ENCODE results near the gene IKZF3. TPM values are rescaled to one million over a fixed set of nuclear protein-coding genes. Genes with fewer than 3 reads are reported as not detected.

Gene IKZF3
- total RNA-seq, 1 experiment from 2014 or later: 0.22 TPM

DNA sequence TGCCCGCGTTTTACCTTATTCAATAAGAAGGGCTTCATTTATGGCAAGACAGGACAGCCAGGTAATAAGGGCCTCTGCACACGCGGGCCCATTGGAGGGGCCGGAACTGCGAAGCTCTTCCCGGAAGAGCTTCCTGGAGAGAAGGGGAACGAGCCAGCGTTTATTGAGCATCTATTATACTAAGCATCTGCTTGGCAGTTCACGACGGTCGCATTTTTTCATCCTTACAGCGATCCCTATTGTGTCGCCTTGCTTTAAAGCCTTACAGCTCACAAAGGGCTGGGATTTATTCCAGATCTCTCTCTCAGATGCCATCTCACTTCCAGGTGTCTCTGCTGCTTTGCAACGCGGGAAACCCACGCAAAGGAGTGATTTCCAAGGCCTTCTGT is 4.4 kb upstream of the IKZF3 start:
- Histone ChIP-seq H3K14ac (ENCODE audit: insufficient read depth, low read length) (no peak overlapping the region), H3K56ac (ENCODE audit: insufficient read length, low read depth, low read length) (no peak overlapping the region), H2BK15ac (ENCODE audit: low read depth, low read length) (no peak overlapping the region), H4K91ac (ENCODE audit: insufficient read length, low read depth, low read length) (no peak overlapping the region), H3K18ac (ENCODE audit: insufficient read length, low read depth, low read length) (no peak overlapping the region), H4K8ac (replicated peaks; ENCODE audit: insufficient read length, low read depth, low read length) (no peak overlapping the region), H3K79me1 (ENCODE audit: insufficient read depth, low read depth, low read length, poor library complexity, severe bottlenecking) (no peaks in the 10 kb centered on the region), H3K9ac (ENCODE audit: extremely low read depth, insufficient read length, low read length) (no peak overlapping the region), H3K9me3 (ENCODE audit: control insufficient read depth, low read depth, low read length) (no peaks in the 10 kb centered on the region), H2BK12ac (ENCODE audit: insufficient read length, low read depth, low read length) (no peak overlapping the region), H3K23ac (ENCODE audit: insufficient read length, low read depth, low read length) (no peak overlapping the region), H2BK5ac (ENCODE audit: insufficient read length, low read length) (no peak overlapping the region), H3K4me2 (ENCODE audit: insufficient read depth, insufficient read length, low read length) (no peak overlapping the region), H4K20me1 (ENCODE audit: control insufficient read depth, insufficient read depth, insufficient read length) (no peaks in the 10 kb centered on the region), H3K4me1 (ENCODE audit: insufficient read depth, low read length) (no peaks in the 10 kb centered on the region), H4K5ac (ENCODE audit: insufficient read length, low read depth, low read length) (no peak overlapping the region), H2AFZ (ENCODE audit: low read length) (no peak overlapping the region), H3K79me2 (ENCODE audit: insufficient read depth, low read length) (no peaks in the 10 kb centered on the region), H2BK20ac (ENCODE audit: low read depth, low read length, poor library complexity, severe bottlenecking) (no peak overlapping the region), H3K4ac (ENCODE audit: low read depth, low read length) (no peak overlapping the region), H3T11ph (ENCODE audit: low read length) (no peak overlapping the region), H3K27me3 (ENCODE audit: insufficient read depth, low read length) (peaks cover 12% of the 10 kb centered on the region; the same call in 1 of the 2 replicates), H3K27ac (ENCODE audit: insufficient read length, low read depth, low read length) (no peak overlapping the region), H3K23me2 (ENCODE audit: insufficient read length, low read depth, low read length, poor library complexity, severe bottlenecking) (no peaks in the 10 kb centered on the region), H2AK5ac (ENCODE audit: insufficient read length, low read length) (no peak overlapping the region), H2BK120ac (ENCODE audit: low read depth, low read length, poor library complexity, severe bottlenecking) (no peak overlapping the region)
- Mint-ChIP-seq H3K36me3 (ENCODE audit: insufficient read depth in 1 of 3, low read depth in 3 of 3) (no peaks in the 10 kb centered on the region; a peak in 1 of 7 replicates), H3K27me3 (ENCODE audit: low read depth) (peaks cover 53% of the 10 kb centered on the region), H3K4me3 (no peak overlapping the region), H3K27ac (no peak overlapping the region), H3K4me1 (peaks cover 3 to 5% of the 10 kb centered on the region in 2 experiments; a peak in 3 of 4 replicates), H3K9me3 (peaks cover 0 to 5% of the 10 kb centered on the region in 2 experiments; a peak in 2 of 5 replicates)
- no CpG with 5 or more reads among the region's 17 CpGs for WGBS (ENCODE audit: extremely low coverage, insufficient read length, low lambda C conversion rate)
- no peak for TF ChIP-seq CTCF (conservative IDR thresholded peaks at IDR 0.05)
- no peak for DNase-seq

Data from H9 (cell line).